Measurements from ENCODE around the gene MTCP1. TPM values are rescaled to one million over a fixed set of nuclear protein-coding genes. Genes with fewer than 3 reads are reported as not detected.

Gene MTCP1, protein sequence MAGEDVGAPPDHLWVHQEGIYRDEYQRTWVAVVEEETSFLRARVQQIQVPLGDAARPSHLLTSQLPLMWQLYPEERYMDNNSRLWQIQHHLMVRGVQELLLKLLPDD
- total RNA-seq (2022; extraction: Qiagen RNA extraction) = 13.4 to 17.6 TPM (median 16.3 TPM) in 5 replicates

DNA sequence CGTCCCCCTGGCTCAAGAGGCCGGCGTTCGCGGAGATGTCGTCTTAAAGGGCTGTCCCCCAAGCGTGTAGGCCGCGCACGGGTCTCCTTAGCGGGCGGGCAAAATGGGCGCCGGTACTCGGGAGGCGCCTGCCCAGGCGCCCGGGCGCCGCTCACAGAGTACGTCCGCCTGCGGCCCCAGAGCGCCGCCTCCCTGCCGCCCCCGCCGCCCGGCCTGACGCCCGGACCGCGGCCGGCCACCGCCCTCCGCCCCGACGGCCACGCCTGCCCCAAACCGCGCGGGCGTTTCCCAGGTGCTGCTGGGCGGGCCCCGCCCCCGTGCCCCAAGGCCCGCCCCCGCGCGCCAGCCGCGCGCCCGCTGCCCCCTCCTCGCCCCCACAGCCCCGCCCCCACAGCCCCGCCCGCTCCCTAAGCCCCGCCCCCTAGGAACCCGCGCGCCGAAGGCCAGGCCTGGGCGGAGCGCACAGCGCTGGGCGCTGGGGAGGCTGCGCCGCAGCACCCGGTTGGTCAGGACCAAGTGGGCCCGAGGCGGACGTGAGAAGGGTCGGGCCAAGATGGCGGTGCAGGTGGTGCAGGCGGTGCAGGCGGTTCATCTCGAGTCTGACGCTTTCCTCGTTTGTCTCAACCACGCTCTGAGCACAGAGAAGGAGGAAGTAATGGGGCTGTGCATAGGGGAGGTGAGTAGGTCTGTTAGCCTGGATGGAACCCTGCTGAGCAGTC lies at the start of gene MTCP1, which contains the start of the genes BRCC3 and CMC4:
MTCP1 (minus strand) TSS at position 162 of the 719 bp plus-strand sequence. CDS start 5,126 bp downstream, outside the sequence.
BRCC3 (plus strand) TSS at position 534 of the 719 bp plus-strand sequence; CDS start at position 554, 20 bp downstream.
CMC4 (minus strand) TSS at position 162 of the 719 bp plus-strand sequence. CDS start 7,113 bp downstream, outside the sequence.

DNA sequence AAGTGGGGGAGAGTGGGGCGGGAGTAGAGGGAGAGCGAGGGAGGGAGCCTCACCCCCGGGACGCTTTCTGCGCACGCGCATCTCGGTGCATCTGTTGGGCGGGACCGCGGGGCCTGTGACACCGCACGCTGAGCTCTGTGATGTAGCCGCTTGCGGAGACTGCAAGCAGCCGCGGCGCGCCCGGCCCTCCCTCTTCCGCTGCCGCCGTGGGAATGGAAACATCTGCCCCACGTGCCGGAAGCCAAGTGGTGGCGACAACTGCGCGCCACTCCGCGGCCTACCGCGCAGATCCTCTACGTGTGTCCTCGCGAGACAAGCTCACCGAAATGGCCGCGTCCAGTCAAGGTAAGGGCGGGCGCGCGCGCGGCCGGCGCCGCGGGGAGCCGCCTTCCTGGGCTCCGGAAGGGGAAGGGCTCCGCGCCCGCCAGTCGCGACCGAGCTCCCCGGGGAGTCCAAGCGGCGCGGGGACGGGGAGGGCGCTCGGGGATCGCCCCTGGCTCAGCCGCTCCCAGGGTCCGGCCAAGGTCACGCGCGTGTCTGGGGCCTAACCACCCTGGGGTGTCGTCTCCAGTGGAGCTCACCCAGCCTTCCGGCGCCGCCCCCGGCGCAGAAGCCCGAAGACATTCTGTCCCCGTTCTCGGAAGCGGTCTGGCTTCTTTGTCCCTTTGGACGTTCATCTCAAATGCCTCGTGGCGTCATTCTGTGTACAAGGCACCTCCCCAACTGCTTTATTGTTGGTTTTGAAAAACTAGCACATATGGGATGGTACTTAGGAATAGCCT lies 44.0 kb downstream of the MTCP1 start, which contains the start of gene FUNDC2:
FUNDC2 (plus strand) TSS at position 118 of the 782 bp plus-strand sequence; CDS start at position 213, 95 bp downstream.

DNA sequence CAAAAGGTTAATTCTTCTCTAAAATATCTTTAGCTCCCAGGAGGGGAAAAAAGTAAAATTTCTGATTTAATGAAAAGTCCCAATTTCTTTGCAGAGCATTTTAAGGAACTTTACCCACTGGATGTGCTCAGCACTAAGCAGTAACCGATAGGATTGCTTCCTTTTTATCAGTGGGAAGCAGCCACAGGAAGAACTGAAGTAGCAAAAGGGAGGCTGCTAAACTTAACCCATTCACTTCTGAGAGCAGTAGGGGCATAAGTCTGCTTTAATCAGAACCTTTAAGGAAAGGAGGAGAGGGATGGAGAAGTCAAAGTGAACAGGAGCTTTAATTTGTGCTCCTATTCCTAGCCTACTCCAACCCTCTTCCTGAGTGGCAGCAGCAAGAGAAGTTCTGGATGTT lies 48.4 kb downstream of the MTCP1 start, which contains the start of gene F8:
F8 (minus strand) TSS at position 139 of the 400 bp plus-strand sequence. CDS start 171 bp downstream, outside the sequence.

Other genes with a start within 250 kb of the MTCP1 start
- not detected in 5 replicates for gene SMIM9, start 236.5 kb downstream of the MTCP1 start, total RNA-seq (2022; extraction: Qiagen RNA extraction)
- gene F8A1, start 184.8 kb downstream of the MTCP1 start, total RNA-seq (2022; extraction: Qiagen RNA extraction) = 62.4 to 93.4 TPM (median 84.6 TPM) in 5 replicates
- gene F8, start 48.4 kb downstream of the MTCP1 start, total RNA-seq (2022; extraction: Qiagen RNA extraction) = 3.9 to 4.6 TPM (median 4.5 TPM) in 5 replicates
- gene FUNDC2, start 44.3 kb downstream of the MTCP1 start, total RNA-seq (2022; extraction: Qiagen RNA extraction) = 94.2 to 128 TPM (median 114 TPM) in 5 replicates
- gene CMC4, start within 50 bp of the MTCP1 start, total RNA-seq (2022; extraction: Qiagen RNA extraction) = 16.4 to 18.8 TPM (median 17.6 TPM) in 5 replicates
- gene BRCC3, start 372 bp upstream of the MTCP1 start, total RNA-seq (2022; extraction: Qiagen RNA extraction) = 25.8 to 31.4 TPM (median 28.6 TPM) in 5 replicates
- 44.0 to 59.0 TPM (median 48.0 TPM) in 5 replicates for gene VBP1, start 145.3 kb upstream of the MTCP1 start, total RNA-seq (2022; extraction: Qiagen RNA extraction)
- gene RAB39B, start 193.4 kb upstream of the MTCP1 start, total RNA-seq (2022; extraction: Qiagen RNA extraction) = 0.71 to 1.0 TPM (median 0.80 TPM) in 5 replicates

All from A549 treated with dexamethasone at 1 μM for 4 hours (cell line).